GM10248 (cell line): ENCODE measurements around the gene HHATL.

ENCODE experiments used
- CTCF ChIA-PET: fragments of 300-600 bp; sonication (Branson Sonifier 250); formaldehyde crosslinking; extraction: SDS; loops from one replicate; lab custom pipeline; 2021; ENCODE audit warnings: antibody characterized with exemption; lab: Yijun Ruan, JAX
- POLR2A ChIA-PET: fragments of 350-650 bp; sonication (Branson Sonifier 250); formaldehyde crosslinking; extraction: SDS; loops from one replicate; lab custom pipeline; 2020; ENCODE audit warnings: antibody characterized with exemption; lab: Yijun Ruan, JAX
- DNase-seq: peaks from one replicate; pipeline ENCODE4 v3.0.0; 2012; ENCODE audit errors: extremely low spot score
- TF ChIP-seq, protein P1 (sequence below): IDR thresholded peaks from 2 replicates; pipeline ENCODE4 v1.5.1; 2012; ENCODE audit warnings: mild to moderate bottlenecking, low read depth; ENCODE audit errors: extremely low read depth, missing control alignments, control extremely low read depth

Gene HHATL

DNA sequence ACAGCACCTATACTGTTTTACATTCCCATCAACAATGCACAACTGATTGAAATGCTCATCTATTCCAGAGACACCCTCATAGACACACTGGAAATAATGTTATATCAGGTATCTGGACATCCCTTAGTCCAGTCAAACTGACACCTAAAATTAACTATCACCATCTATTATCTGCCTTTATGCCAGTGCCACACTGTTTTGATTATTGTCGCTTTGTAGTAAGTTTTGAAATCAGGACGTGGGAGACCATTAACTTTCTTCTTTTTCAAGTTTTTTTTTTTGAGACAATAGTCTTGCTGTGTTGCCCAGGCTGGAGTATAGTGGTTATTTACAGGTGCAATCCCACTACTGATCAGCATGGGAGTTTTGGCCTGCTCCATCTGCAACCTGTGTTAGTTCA is 26.7 kb downstream of the HHATL start:
- TF ChIP-seq, protein P1, sequence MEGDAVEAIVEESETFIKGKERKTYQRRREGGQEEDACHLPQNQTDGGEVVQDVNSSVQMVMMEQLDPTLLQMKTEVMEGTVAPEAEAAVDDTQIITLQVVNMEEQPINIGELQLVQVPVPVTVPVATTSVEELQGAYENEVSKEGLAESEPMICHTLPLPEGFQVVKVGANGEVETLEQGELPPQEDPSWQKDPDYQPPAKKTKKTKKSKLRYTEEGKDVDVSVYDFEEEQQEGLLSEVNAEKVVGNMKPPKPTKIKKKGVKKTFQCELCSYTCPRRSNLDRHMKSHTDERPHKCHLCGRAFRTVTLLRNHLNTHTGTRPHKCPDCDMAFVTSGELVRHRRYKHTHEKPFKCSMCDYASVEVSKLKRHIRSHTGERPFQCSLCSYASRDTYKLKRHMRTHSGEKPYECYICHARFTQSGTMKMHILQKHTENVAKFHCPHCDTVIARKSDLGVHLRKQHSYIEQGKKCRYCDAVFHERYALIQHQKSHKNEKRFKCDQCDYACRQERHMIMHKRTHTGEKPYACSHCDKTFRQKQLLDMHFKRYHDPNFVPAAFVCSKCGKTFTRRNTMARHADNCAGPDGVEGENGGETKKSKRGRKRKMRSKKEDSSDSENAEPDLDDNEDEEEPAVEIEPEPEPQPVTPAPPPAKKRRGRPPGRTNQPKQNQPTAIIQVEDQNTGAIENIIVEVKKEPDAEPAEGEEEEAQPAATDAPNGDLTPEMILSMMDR: no peak
- no peak for DNase-seq
- CTCF ChIA-PET: no interaction called here
- POLR2A ChIA-PET: no interaction called here

DNA sequence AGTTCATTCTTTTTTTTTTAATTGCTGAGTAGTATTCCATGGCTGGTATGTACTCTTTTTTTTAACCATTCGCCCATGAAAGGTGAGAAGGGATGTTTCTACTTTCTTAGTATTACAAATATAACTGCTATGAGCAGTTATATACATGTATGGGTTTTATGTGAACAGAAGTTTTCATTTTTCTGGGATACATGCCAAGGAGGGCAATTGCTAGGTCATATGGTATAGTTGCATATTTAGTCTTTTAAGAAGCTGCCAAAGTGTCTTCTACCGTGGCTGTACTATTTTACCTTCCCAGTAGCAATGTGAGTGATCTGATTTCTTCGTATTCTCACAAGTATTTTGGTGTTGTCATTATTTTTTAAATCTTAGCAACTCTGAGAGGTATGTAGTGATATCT is 28.5 kb downstream of the HHATL start:
- POLR2A ChIA-PET: no interaction called here

DNA sequence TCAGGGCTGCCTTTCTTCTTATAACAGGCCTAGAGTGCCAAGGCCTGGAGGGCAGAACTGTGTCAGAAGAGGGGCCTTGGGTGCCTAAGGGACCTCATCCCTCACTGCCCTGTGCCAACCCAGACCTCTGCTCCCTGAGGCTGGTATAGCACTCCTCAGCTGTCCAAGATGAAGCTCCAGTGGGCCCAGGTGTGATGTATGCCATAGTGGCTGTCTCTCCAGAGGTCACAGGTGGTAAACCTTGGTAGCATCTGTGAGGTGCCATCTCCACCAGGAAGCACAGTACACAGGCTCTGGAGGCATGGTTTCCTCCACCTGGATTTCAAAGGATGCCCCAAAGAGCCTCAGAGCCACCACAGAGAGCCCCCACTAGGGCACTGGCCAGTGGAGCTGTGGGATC is 29.5 kb downstream of the HHATL start:
- ChIA-PET POLR2A (no interaction called here), CTCF (no interaction called here)
- DNase-seq: no peak
- TF ChIP-seq, protein P1: no peak

More for the DNA sequence above, 28.5 kb downstream of the HHATL start:
- TF ChIP-seq, protein P1: no peak
- CTCF ChIA-PET: no interaction called here
- no peak for DNase-seq

DNA sequence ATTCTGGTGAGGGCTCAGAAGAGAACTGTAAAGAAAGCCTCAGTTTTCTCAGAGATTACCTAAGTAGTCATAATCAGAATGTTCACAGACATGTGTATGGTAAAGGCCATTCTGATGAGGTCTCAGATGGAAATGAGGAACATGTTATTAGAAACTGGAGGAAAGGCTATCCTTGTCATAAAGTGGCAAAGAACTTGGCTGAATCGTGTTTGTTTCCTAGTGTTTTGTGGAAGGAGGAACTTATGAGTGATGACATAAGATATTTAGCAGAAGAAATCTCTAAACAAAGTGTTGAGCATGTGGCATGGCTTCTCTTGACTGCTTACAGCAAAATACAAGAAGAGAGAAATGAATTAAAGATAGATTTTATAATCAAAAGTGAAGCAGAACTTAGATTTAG is 30.1 kb downstream of the HHATL start:
- CTCF ChIA-PET: no interaction called here
- DNase-seq: no peak
- POLR2A ChIA-PET: no interaction called here
- TF ChIP-seq, protein P1: no peak

DNA sequence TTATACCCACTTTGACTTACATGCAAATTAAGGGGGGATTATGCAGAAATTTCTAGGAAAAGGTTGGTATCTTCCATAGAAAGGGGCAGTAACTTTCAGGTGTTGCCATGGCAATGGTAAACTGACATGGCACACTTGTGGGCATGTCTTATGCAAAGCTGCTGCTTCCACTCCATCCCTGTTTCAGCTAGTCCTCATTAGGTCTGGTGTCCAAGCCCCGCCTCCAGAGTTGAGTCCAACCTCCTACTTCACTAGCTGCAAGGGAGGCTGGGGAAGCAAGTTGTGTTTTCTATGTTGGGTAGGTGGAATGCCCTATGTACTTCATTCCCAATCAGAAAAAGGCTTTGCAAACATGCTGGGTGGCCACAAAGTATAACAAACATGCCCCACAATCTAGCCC is 31.9 kb downstream of the HHATL start:
- DNase-seq: no peak
- ChIA-PET POLR2A (no interaction called here), CTCF (interaction anchor here (1.3 kb wide), 1 partner anchor 73 kb away, joined by 3 read pairs; no protein-coding TSS in a partner anchor)
- TF ChIP-seq, protein P1: no peak

DNA sequence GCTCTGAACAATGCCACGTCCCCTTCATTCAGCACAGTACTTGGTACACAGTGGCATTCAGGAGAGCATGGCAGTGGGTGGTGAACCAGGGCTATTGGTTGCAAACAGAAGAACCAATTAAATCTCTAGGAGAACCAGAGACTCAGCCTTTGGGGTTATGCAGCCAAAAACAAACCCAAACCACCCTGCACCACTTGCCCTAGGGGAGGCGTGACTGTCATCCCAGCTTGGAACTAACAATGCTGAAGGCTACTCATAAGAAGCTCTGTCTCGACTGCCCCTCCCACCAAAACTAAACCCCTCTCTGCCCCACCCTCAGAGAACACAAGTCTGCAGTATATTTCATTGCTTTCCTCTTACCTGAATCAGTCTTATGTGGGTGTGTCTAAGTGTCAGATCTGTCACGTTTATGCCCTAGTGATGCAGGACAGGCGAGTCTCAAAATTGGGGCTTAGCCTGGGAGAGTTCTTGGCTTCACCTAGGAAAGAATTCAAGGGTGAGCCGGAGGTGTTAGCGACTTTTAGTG is 32.5 kb downstream of the HHATL start:
- POLR2A ChIA-PET: no interaction called here

More for the DNA sequence above, 32.5 kb downstream of the HHATL start:
- CTCF ChIA-PET: interaction anchor here (1.3 kb wide), 1 partner anchor 74 kb away, joined by 3 read pairs; no protein-coding TSS in a partner anchor
- DNase-seq: no peak
- TF ChIP-seq, protein P1: no peak
